NCI-H1048 (cell line): Measurements from ENCODE around the gene VCAN.

Source experiments
- DNase-seq: peaks from one replicate; lab custom pipeline; 2025; lab: John Stamatoyannopoulos, UW

Gene VCAN

DNA sequence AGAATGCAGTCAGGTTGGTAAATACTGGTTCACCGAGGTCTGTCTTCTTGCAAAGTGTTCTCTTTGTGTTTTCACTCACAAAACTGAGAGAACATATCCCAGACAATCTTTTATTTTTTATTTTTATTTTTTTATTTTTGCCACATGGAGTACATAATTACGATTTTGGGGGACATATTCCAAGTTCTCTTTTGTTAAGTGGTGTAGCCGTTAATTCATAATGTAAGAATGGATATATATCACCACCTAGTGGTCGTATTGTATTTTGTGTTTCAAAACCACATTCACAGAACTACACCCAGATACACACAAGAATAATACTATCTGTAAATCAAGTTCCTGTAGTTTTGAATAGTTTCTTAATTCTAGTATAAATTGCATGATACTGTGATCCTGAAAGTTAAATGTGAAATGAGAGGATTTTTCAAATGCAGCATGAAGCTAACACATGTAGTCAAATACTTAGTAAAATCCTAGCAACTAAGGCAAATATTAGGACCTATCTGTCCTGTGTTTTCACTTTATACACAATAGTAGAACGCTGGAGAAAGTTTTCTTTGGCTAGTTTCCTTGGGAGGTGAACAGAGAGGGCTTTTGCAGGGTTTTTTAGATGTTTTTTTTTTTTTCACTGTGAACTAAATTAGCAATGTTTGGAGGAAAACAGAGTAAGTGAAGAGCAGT is 92.7 kb downstream of the VCAN start:
- DNase-seq, result peak; percentile 21

DNA sequence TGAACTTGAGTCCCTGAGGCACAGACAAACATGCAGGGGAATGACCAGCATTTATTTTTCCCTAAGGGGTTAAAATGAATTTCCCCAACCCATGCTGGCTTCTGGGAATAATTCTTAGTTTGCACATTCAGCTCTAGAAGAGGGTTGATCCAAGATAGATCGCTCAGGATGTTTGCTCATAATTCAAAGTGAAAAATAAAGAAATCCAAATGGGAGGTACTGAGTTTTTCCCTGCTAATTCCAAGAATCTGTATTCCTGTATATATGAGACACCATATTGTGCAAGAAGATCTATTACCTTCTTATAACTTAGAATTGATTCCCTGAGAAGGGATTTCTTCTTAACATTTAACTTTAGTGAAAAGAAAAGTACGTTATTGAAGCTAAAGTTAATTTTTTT is 96.2 kb downstream of the VCAN start:
- no peak for DNase-seq

GRCh38 chr5:83568186-83568585 is 96.6 kb downstream of the VCAN start:
- no peak for DNase-seq

DNA sequence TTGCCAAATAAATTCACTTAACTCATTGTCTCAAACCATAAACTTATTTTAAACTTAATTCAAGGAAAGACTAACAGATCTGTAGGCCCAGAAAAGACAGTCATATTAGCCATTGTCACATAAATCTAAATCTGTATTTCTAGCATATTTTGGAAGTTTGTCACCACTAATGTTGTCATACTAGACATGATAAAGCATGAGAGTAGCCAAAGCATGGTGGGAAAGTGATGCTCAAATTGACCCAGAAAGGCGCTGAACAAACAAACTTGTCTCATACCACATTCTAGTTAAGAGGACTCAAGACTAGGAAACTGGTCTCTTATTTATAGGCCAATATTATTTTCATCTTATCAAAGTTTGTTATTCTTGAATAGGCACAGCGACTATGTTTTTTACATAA is 99.4 kb downstream of the VCAN start:
- DNase-seq, result no peak

- DNase-seq, result no peak
Observed at GRCh38 chr5:83572271-83572670, 100.7 kb downstream of the VCAN start.

DNA sequence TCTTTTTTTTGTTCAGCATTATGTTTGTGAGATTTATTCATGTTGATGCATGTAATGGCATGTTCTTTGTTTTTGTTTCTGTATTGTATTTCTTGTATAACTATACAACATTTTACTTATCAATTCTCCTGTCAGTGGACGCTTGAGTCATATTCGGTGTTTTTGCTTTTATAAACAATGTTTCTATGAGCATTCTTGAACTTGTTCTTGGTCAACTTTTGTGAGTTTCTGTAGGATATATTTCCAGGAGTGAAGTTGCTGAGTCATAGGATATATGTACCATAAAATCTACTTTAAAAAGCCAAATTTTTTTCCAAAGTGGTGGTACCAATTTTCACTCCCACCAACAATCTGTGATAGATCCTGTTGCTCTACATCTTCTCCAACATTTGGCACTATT is 104.8 kb downstream of the VCAN start:
- no peak for DNase-seq

- no peak for DNase-seq
Observed at GRCh38 chr5:83577036-83577636, 105.6 kb downstream of the VCAN start.

DNA sequence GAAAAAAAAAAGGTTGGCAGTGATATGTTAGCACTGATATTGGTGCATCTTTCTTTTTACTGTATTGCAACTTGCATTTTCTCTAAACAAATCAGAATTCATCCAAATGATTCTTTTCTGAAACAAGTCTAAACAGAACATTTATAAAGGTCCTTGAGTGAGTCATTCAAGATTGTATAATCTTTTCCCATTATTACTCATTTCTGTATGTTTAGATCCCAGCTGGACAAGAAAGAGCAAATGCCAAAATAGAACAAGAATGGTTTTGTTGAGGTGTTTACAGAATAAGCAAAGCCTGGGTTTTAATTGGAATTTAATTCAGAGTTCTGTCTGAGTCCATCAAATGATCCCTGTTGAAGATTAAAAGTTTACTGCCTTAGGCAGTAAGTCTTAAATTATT is 112.3 kb downstream of the VCAN start:
- DNase-seq, result no peak

DNA sequence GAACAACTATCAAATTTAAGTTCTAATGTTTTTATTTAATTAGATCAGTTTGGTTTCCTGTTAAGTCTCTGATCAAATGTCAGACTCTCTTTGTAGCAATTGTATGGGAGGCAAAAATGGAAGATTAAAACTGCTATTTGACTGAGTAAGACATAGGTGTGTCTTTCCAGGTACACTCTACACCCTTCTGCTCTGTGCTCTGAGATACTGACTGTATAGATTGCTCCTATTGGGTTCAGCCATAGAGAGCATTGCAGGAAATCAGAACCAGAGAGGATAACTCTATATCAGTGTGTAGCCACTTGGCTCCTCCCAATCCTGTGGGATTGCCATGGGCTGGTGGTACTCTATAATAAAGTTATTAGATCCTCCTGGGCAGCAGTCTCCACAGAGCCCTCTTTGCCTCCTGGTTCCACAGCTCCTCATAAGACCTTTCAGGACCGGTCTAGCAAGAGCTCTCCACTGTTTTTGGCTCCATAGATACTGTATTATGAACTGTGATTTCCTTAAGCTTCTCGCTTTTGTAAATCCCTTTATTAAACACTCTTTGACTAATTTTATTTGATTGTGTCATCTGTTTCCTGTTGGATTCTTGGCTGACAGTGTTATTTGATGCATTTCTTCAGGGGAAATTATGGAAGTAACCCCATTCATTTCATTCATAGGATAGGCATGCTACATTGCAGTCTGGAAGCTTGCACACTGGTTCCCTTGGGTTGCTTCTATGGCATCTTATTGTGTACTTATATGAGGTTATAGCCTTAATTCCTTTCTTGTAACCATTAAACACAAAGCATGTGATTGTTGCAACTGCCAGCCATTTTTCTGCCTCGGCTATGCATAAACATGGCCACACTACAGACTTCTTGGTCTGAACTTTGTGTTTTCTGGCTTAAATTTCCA is 115.6 kb downstream of the VCAN start:
- DNase-seq, result no peak

DNA sequence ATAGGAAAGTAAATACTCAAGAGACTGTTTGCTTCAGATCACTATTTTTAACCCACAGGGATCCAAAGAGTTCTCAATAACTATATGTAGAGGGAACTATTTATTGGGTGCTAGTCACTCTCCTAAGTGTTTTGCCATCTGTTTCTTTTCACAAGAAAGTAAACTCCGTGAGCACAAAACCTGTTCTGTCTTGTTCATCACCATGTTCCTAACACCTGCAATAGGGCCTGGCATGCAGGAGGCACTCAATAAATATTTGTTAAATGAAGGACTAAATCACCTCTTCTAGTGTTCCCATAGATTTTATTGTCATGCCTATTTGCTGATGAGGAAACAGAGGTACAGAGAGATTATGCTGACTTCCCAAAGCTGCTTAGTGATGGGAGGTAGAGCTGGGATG is 118.2 kb downstream of the VCAN start:
- DNase-seq, result no peak

- DNase-seq, result no peak
Observed at GRCh38 chr5:83590966-83591365, 119.4 kb downstream of the VCAN start.

DNA sequence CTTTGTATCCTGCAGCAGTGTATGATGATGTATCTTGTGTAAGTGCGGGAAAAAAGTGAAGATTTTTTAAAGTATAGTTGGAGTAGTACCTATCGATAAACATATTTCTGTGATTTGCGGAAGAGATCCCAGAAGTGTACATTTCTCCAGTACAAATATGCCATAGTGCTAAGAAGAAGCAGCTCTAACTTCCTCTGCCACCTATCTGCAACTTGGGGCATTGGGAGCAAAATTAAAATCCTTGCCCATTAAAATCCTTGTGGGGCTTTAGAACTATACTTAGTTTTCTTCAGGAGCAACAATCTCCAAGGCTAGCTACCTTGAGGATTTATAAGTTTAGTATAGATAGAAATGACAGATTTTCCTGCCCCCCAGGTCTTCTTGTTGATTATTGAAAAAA is 123.7 kb downstream of the VCAN start:
- no peak for DNase-seq

DNA sequence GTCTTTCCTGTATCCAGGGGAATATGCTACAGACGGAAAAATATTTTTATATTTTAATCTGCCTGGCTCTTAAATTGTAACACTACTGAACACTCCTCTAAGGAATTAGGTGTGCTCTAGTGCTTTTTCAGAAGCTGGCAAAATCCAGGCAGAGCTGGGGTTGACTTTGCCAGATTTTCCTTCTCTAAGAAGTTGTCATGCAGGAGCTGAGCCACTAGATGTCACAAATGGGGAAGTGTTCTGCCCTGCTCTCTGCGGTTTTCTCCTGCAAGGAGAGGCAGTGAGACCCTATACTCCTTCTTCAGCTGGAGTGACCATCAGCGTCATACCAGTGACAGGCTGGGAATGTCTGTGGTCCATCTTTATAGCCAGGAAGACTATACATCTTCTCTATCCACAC is 136.6 kb downstream of the VCAN start:
- DNase-seq, result no peak

- no peak for DNase-seq
Observed at GRCh38 chr5:83614841-83615240, 143.3 kb downstream of the VCAN start.

GRCh38 chr5:83628360-83628759 is 156.8 kb downstream of the VCAN start:
- DNase-seq, result no peak
